GM19463 (cell line): ENCODE data around the gene HOXC10.

Experiments
- ATAC-seq: cut with Tn5 transposase; IDR thresholded peaks from one replicate; pipeline ENCODE4 v1.9.1; 2021; ENCODE audit warnings: mild to moderate bottlenecking, moderate library complexity; ENCODE audit not compliant: unreplicated experiment

Gene HOXC10

GRCh38 chr12:53975479-53976152, 9.3 kb upstream of the HOXC10 start:
- no peak for ATAC-seq

GRCh38 chr12:53976172-53976822, 8.6 kb upstream of the HOXC10 start:
- ATAC-seq = no peak

- ATAC-seq = no peak
These were observed 7.9 kb upstream of the HOXC10 start for GRCh38 chr12:53976823-53977595.

- ATAC-seq = no peak
These were observed 7.1 kb upstream of the HOXC10 start for GRCh38 chr12:53977596-53978445.

GRCh38 chr12:53978477-53979356, 6.2 kb upstream of the HOXC10 start:
- no peak for ATAC-seq

GRCh38 chr12:53980104-53980801, 4.7 kb upstream of the HOXC10 start:
- ATAC-seq = no peak

- ATAC-seq = no peak
These were observed 4.0 kb upstream of the HOXC10 start for GRCh38 chr12:53980802-53981496.

GRCh38 chr12:53981634-53982565, 3.0 kb upstream of the HOXC10 start:
- no peak for ATAC-seq

GRCh38 chr12:53982648-53983567, 2.0 kb upstream of the HOXC10 start:
- ATAC-seq = no peak

- no peak for ATAC-seq
These were observed 1.4 kb upstream of the HOXC10 start for GRCh38 chr12:53983568-53983949.

- ATAC-seq = no peak
These were observed 885 bp upstream of the HOXC10 start for GRCh38 chr12:53983950-53984572.

- ATAC-seq = no peak
These were observed 697 bp downstream of the HOXC10 start for GRCh38 chr12:53985692-53985993.

- no peak for ATAC-seq
These were observed 1.2 kb downstream of the HOXC10 start for GRCh38 chr12:53985994-53986685.

- ATAC-seq = no peak
These were observed 1.9 kb downstream of the HOXC10 start for GRCh38 chr12:53986686-53987483.

- ATAC-seq = no peak
These were observed 2.9 kb downstream of the HOXC10 start for GRCh38 chr12:53987787-53988230.
